Stimulated activated naive CD4-positive, alpha-beta T cell treated with Interleukin-2 at 50 U/mL for 16 hours (primary cell): Measurements from ENCODE around the gene NAXD.
"Not testable (repeated sequence)": the region's sequence is repeated elsewhere in the genome, so short reads cannot be mapped to it uniquely, and the experiment has no call there.

Source experiments
- DNase-seq: peaks from one replicate; lab custom pipeline; 2025; lab: John Stamatoyannopoulos, UW

Gene NAXD

GRCh38 chr13:110644892-110645521 lies 29.7 kb downstream of the NAXD start:
- DNase-seq = peak; percentile 18

GRCh38 chr13:110645750-110646149 lies 30.4 kb downstream of the NAXD start:
- no peak for DNase-seq

GRCh38 chr13:110646442-110647364 lies 31.4 kb downstream of the NAXD start:
- no peak for DNase-seq

- DNase-seq = no peak
Observed at GRCh38 chr13:110647365-110647737, 32.0 kb downstream of the NAXD start.

- DNase-seq = no peak
Observed at GRCh38 chr13:110648146-110648819, 32.9 kb downstream of the NAXD start.

- no peak for DNase-seq
Observed at GRCh38 chr13:110648848-110649421, 33.6 kb downstream of the NAXD start.

GRCh38 chr13:110649551-110649950 lies 34.2 kb downstream of the NAXD start:
- DNase-seq = no peak

- no peak for DNase-seq
Observed at GRCh38 chr13:110650436-110650835, 35.1 kb downstream of the NAXD start.

GRCh38 chr13:110651271-110651670 lies 35.9 kb downstream of the NAXD start:
- no peak for DNase-seq

GRCh38 chr13:110651726-110652230 lies 36.4 kb downstream of the NAXD start:
- DNase-seq = no peak

- DNase-seq = no peak
Observed at GRCh38 chr13:110652231-110652730, 36.9 kb downstream of the NAXD start.

GRCh38 chr13:110652764-110653163 lies 37.4 kb downstream of the NAXD start:
- no peak for DNase-seq

GRCh38 chr13:110653271-110653670 lies 37.9 kb downstream of the NAXD start:
- no peak for DNase-seq

GRCh38 chr13:110653851-110654250 lies 38.5 kb downstream of the NAXD start:
- no peak for DNase-seq

- no peak for DNase-seq
Observed at GRCh38 chr13:110657196-110657595, 41.9 kb downstream of the NAXD start.

GRCh38 chr13:110658218-110658911 lies 43.0 kb downstream of the NAXD start:
- not testable (repeated sequence) for DNase-seq

- no peak for DNase-seq
Observed at GRCh38 chr13:110661256-110661655, 45.9 kb downstream of the NAXD start.

GRCh38 chr13:110662091-110662490 lies 46.7 kb downstream of the NAXD start:
- DNase-seq = no peak

GRCh38 chr13:110662777-110663443 lies 47.6 kb downstream of the NAXD start:
- no peak for DNase-seq

- DNase-seq = no peak
Observed at GRCh38 chr13:110663491-110663890, 48.1 kb downstream of the NAXD start.

- no peak for DNase-seq
Observed at GRCh38 chr13:110664041-110664440, 48.7 kb downstream of the NAXD start.
